GM19240 (cell line): ENCODE results near the gene ADAMTS14.
"Not testable (repeated sequence)": the region's sequence is repeated elsewhere in the genome, so short reads cannot be mapped to it uniquely, and the experiment has no call there.

Experiments used
- DNase-seq: peaks from one replicate; pipeline ENCODE4 v3.0.0; 2011; ENCODE audit warnings: low spot score; ENCODE audit not compliant: insufficient read length

The ADAMTS14 gene

GRCh38 chr10:70655316-70655715 lies 17.0 kb upstream of the ADAMTS14 start:
- no peak for DNase-seq

- DNase-seq: peak; percentile 47
Measured at GRCh38 chr10:70656489-70656888, 15.8 kb upstream of the ADAMTS14 start.

DNA sequence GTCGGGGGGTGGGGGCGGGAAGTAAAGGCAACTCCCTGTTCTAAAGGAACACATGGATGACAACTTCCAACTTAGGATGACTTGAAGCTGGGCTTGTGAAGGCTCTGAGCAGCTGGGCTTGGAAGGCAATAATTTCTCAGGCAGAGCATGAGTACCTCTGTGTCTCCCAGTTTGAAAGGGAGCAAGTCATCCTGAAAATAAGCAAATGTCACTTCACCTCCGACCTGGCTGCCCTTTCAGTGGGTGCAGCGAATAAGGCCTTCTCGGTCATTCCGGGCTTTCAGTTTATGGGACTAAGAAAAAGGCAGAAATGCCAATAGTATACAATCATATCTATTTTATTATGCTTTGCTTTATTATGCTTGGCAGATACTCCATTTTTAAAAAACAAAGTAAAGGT lies 15.3 kb upstream of the ADAMTS14 start:
- no peak for DNase-seq

GRCh38 chr10:70658582-70659136 lies 13.6 kb upstream of the ADAMTS14 start:
- DNase-seq: no peak

DNA sequence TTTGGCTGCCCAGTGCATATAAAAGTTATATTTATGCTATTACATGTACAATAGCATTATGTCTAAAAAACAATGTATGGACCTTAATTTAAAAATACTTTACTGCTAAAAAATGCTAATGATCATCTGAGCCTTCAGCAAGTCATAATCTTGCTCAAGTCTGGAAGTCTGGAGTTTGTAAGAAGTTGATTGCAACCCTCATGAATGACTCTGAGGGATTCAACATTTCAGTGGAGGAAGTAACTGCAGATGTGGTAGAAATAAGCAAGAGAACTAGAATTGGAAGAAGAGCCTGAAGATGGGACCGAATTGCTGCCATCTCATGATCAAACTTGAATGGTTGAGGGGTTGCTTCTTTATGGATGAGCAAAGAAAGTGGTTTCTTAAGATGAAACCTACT lies 13.0 kb upstream of the ADAMTS14 start:
- DNase-seq: no peak

- no peak for DNase-seq
Measured at GRCh38 chr10:70660722-70661121, 11.6 kb upstream of the ADAMTS14 start.

- DNase-seq: no peak
Measured at GRCh38 chr10:70661623-70662361, 10.5 kb upstream of the ADAMTS14 start.

DNA sequence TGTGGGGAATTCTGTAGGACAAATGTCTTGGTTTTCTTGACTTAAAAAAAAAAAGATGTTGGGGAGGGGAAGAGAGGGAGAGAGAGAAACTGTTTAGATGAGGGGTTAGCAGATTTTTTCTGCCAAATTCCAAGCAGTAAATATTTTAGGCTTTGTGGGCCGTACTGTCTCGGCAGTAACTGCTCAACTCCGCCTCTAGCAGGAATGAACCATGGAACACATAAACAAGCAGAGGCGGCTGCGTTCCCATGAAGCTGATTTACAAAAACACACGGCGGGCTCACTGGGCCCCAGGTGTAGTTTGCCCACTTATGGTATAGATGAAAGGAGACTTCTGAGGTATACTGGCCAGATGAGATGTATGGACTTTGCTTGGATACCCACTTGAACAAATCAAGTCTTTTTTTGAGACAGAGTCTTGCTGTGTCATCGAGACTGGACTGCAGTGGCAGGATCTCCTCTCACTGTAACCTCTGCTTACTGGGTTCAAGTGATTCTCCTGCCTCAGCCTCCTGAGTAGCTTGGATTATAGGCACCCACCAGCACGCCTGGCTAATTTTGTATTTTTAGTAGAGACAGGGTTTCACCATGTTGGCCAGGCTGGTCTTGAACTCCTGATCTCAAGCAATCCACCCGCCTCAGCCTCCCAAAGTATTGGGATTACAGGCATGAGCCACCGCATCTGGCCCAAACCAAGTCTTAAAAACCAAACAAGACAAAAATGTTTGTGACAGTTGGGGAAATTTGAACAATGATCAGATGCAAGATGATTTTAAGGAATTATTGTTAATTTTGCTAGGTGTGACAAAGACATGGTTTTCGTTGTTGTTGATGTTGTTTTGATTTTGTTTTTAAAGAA lies 9.7 kb upstream of the ADAMTS14 start:
- no peak for DNase-seq

GRCh38 chr10:70663458-70664409 lies 8.6 kb upstream of the ADAMTS14 start:
- not testable (repeated sequence) for DNase-seq

- no peak for DNase-seq
Measured at GRCh38 chr10:70664702-70665195, 7.6 kb upstream of the ADAMTS14 start.

GRCh38 chr10:70666960-70667798 lies 5.1 kb upstream of the ADAMTS14 start:
- DNase-seq: no peak

GRCh38 chr10:70667818-70668217 lies 4.5 kb upstream of the ADAMTS14 start:
- DNase-seq: not testable (repeated sequence)

DNA sequence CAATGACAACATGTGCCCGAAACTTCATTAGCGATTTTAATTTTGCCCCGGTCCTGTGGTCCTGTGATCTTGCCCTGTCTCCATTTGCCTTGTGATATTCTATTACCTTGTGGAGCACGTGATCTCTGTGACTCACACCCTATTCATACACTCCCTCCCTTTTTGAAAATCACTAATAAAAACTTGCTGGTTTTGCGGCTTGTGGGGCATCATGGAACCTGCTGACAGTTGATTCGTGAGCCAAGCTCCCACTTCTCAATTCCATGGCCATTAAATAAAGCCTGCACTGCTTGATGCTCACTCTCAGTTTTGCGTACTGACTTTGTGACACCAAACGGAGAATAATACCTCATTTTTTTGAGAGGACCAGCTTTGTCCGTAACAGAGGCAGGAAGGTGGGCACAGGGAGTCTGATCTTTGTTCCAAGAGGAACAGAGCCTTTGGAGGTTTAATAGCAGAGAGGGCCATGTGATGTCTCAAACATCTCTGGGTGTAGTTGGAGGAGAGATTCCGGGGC lies 3.8 kb upstream of the ADAMTS14 start:
- no peak for DNase-seq

- no peak for DNase-seq
Measured at GRCh38 chr10:70669015-70669414, 3.3 kb upstream of the ADAMTS14 start.

GRCh38 chr10:70669732-70670317 lies 2.5 kb upstream of the ADAMTS14 start:
- no peak for DNase-seq

DNA sequence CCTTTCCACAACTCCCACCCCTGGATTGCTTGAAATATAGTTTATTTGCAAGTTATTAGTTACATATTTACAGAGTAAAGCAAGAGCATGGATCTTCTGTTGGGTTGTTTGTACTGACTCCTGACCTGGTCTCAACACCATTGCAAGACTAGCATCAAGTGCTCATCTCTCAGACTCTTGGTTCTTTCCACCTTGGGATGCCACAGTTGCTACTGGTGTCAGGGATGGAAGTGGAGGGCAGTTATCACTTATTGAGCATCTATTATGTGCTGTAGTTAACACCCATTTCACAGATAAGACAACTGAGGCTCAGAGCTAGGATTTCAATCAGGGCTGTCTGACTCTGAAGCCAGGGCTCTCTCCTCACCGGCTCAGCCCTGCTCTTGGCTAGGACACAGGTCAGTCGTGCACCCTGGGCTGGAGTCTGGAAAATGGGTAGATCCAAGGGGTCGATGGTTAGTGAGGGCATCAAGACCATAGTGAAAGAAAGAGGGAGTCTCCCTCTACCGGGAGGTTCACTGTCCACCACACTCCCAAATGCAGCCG lies 614 bp upstream of the ADAMTS14 start:
- no peak for DNase-seq

DNA sequence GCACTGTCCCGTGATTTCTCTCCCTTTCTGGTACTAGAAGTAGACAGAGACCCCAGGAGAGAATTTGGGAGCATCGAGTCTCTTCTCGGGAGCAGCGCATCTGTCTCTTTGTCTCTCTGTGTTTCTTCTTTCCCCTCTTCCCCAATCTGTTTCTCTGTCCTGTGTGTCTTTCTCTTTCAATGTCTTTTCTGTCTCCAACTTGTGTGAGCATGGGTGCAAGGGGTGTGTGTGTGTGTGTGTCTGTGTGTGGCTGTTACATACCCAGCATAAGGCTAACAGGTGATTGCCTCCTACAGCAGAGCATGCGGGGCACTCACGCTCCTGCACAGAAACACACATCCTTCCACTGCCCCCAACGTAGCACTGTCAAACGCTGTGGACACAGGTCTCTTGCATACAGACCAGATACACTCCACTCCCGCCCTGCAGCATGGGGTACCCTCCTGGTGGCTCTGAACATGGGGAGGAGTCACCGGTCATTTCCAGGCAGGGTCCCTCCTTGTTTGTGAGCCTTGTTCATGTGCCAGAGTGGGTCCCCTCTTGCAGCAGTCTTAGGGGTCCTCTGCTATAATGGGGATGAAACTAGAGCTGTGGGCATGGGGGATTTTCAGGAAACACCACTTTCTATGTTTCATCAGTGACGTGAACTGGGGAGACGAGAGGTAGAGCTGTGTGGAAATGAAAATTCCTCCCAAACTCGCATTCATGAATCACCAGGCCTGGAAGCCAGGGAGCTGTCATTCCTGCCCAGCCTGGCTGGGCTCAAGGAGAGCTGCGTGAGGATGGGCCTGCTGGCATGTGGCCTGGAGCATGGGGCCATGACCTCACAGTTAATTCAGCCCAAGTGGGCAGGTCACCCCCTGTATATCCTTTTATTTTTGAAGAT lies 980 bp downstream of the ADAMTS14 start:
- DNase-seq: no peak

- DNase-seq: no peak
Measured at GRCh38 chr10:70673929-70674559, 1.7 kb downstream of the ADAMTS14 start.
